ENCODE data around the gene SKP2.
"Not testable (repeated sequence)": the region's sequence is repeated elsewhere in the genome, so short reads cannot be mapped to it uniquely, and the experiment has no call there.

SKP2 gene

DNA sequence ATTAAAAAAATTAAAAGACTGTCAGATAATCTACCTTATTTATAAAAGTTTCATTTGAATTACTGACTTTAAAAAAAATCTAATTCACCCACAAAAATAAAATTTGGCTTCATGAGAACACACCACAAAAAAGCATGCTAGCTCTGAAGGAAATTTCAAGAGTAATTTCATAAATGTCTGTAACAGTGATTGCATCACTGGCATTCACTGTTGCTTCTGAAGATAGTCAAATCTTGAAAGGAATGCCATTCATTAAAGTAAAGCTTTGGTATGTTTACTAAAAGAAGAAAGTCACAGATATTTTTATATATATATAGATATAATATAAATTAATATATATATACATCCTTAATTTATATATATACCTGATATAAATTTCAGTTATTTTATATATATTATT is 46.4 kb downstream of the SKP2 start:
- no peak overlapping the region for H2AFZ ChIP-seq (ENCODE audit: low read depth, low read length)
- H3K4me3 ChIP-seq (ENCODE audit: low read depth in 1 of 2, low read length in 2 of 2): no peak overlapping the region
- H3K4me2 ChIP-seq (ENCODE audit: insufficient read depth, low read length): no peak overlapping the region
- H4K20me1 ChIP-seq (ENCODE audit: insufficient read depth, low read length): no peaks in the 10 kb centered on the region
- no peaks in the 10 kb centered on the region for H3K9me3 ChIP-seq (ENCODE audit: insufficient read depth, low read length, severe bottlenecking)
- ATAC-seq (ENCODE audit: insufficient read depth, low read depth): no peak
- no peaks in the 10 kb centered on the region for H3K27me3 ChIP-seq (ENCODE audit: insufficient read depth, low read length, poor library complexity)
- peaks cover 77% of the 10 kb centered on the region for H3K36me3 ChIP-seq (ENCODE audit: insufficient read depth, low read length)
- H3K27ac ChIP-seq (ENCODE audit: low read length): no peak overlapping the region
- TF ChIP-seq EZH2 (IDR thresholded peaks at IDR 0.05; ENCODE audit: borderline replicate concordance, low read depth, low read length, severe bottlenecking) (no peak), CTCF (IDR thresholded peaks at IDR 0.05; ENCODE audit: borderline replicate concordance, extremely low read depth, low read length, poor library complexity, severe bottlenecking) (no peak)
- H3K9ac ChIP-seq (ENCODE audit: low read depth, low read length): no peak overlapping the region
- no peak for DNase-seq
- H3K79me2 ChIP-seq (ENCODE audit: insufficient read depth, low read length): no peaks in the 10 kb centered on the region
- no peaks in the 10 kb centered on the region for H3K4me1 ChIP-seq (ENCODE audit: insufficient read depth, low read length)

DNA sequence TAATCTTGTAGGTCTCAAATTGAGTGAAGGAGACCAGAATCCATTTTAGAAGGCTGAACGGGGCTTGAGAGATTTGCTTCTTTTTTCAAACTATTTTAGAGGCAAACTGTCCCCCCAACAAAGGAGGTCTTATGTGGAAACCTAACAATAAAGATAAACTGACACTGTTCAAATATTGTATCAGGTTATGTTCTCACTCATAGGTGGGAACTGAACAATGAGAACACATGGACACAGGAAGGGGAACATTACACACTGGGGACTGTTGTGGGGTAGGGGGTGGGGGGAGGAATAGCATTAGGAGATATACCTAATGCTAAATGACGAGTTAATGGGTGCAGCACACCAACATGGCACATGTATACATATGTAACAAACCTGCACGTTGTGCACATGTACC is 46.9 kb downstream of the SKP2 start:
- not testable (repeated sequence) for H3K27ac ChIP-seq (ENCODE audit: low read length); H3K27me3 ChIP-seq (ENCODE audit: insufficient read depth, low read length, poor library complexity); H3K4me2 ChIP-seq (ENCODE audit: insufficient read depth, low read length); H4K20me1 ChIP-seq (ENCODE audit: insufficient read depth, low read length); ATAC-seq (ENCODE audit: insufficient read depth, low read depth); H3K9me3 ChIP-seq (ENCODE audit: insufficient read depth, low read length, severe bottlenecking); H3K79me2 ChIP-seq (ENCODE audit: insufficient read depth, low read length); H3K4me1 ChIP-seq (ENCODE audit: insufficient read depth, low read length); H3K4me3 ChIP-seq (ENCODE audit: low read depth in 1 of 2, low read length in 2 of 2); H2AFZ ChIP-seq (ENCODE audit: low read depth, low read length); H3K9ac ChIP-seq (ENCODE audit: low read depth, low read length); DNase-seq
- H3K36me3 ChIP-seq (ENCODE audit: insufficient read depth, low read length): peaks cover 77% of the 10 kb centered on the region

DNA sequence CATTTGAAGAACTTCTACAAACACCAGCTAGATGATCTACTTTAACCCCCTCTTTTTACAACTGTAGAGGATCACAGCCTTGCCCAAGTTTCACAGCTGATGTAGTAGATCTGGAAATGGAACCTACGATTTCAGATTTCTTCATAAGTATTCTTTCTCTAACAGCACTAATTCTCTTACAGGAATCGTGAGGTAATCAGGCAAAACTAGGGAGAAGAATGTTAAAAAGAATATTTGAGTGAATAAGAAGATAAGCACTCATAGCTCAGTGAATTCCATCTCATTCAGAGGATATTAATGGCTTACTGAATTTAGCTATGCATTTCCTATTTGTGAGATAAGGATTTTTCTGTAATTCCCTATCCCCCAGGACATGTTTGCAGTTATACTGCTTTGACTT is 47.7 kb downstream of the SKP2 start:
- Histone ChIP-seq H3K9me3 (ENCODE audit: insufficient read depth, low read length, severe bottlenecking) (no peaks in the 10 kb centered on the region), H3K4me1 (ENCODE audit: insufficient read depth, low read length) (no peaks in the 10 kb centered on the region), H3K36me3 (ENCODE audit: insufficient read depth, low read length) (peaks cover 70% of the 10 kb centered on the region), H3K79me2 (ENCODE audit: insufficient read depth, low read length) (no peaks in the 10 kb centered on the region), H3K9ac (ENCODE audit: low read depth, low read length) (no peak overlapping the region), H3K4me3 (ENCODE audit: low read depth in 1 of 2, low read length in 2 of 2) (no peak overlapping the region), H4K20me1 (ENCODE audit: insufficient read depth, low read length) (no peaks in the 10 kb centered on the region), H2AFZ (ENCODE audit: low read depth, low read length) (no peak overlapping the region), H3K27me3 (ENCODE audit: insufficient read depth, low read length, poor library complexity) (no peaks in the 10 kb centered on the region), H3K4me2 (ENCODE audit: insufficient read depth, low read length) (no peak overlapping the region), H3K27ac (ENCODE audit: low read length) (no peak overlapping the region)
- ATAC-seq (ENCODE audit: insufficient read depth, low read depth): no peak
- TF ChIP-seq EZH2 (IDR thresholded peaks at IDR 0.05; ENCODE audit: borderline replicate concordance, low read depth, low read length, severe bottlenecking) (no peak), CTCF (IDR thresholded peaks at IDR 0.05; ENCODE audit: borderline replicate concordance, extremely low read depth, low read length, poor library complexity, severe bottlenecking) (no peak)
- DNase-seq: no peak

GRCh38 chr5:36200513-36200912 is 48.6 kb downstream of the SKP2 start:
- Histone ChIP-seq H4K20me1 (ENCODE audit: insufficient read depth, low read length) (no peaks in the 10 kb centered on the region), H3K4me3 (ENCODE audit: low read depth in 1 of 2, low read length in 2 of 2) (no peak overlapping the region), H3K4me2 (ENCODE audit: insufficient read depth, low read length) (no peak overlapping the region), H3K79me2 (ENCODE audit: insufficient read depth, low read length) (no peaks in the 10 kb centered on the region), H3K4me1 (ENCODE audit: insufficient read depth, low read length) (no peaks in the 10 kb centered on the region), H2AFZ (ENCODE audit: low read depth, low read length) (no peak overlapping the region), H3K9ac (ENCODE audit: low read depth, low read length) (no peak overlapping the region), H3K27ac (ENCODE audit: low read length) (no peak overlapping the region), H3K27me3 (ENCODE audit: insufficient read depth, low read length, poor library complexity) (no peaks in the 10 kb centered on the region), H3K36me3 (ENCODE audit: insufficient read depth, low read length) (peaks cover 70% of the 10 kb centered on the region), H3K9me3 (ENCODE audit: insufficient read depth, low read length, severe bottlenecking) (no peaks in the 10 kb centered on the region)
- no peak for DNase-seq
- ATAC-seq (ENCODE audit: insufficient read depth, low read depth): no peak
- TF ChIP-seq CTCF (IDR thresholded peaks at IDR 0.05; ENCODE audit: borderline replicate concordance, extremely low read depth, low read length, poor library complexity, severe bottlenecking) (no peak), EZH2 (IDR thresholded peaks at IDR 0.05; ENCODE audit: borderline replicate concordance, low read depth, low read length, severe bottlenecking) (no peak)

Data from DND-41 (cell line).